Memory B cell (primary cell): Measurements from ENCODE around the gene PRPF8.
"Not testable (repeated sequence)": the region's sequence is repeated elsewhere in the genome, so short reads cannot be mapped to it uniquely, and the experiment has no call there.

Source experiments
- ATAC-seq: fragments of 150-1000 bp; cut with Tn5 transposase; 2 replicates; pipeline ENCODE4 v1.10.0; 2021; ENCODE audit warnings: low read depth, mild to moderate bottlenecking, moderate library complexity
- DNase-seq, 2 donors: peaks; one replicate each; pipeline ENCODE4 v3.0.0; 2022; ENCODE audit warnings: low spot score in 2 of 2
- H3K27ac Mint-ChIP-seq: one replicate; pipeline ENCODE4 v1.8.0; 2022; ENCODE audit warnings: mild to moderate bottlenecking, moderate library complexity, mixed read lengths
- H3K27me3 Mint-ChIP-seq: one replicate; pipeline ENCODE4 v1.8.0; 2022; ENCODE audit warnings: mixed read lengths
- H3K36me3 Mint-ChIP-seq: one replicate; pipeline ENCODE4 v1.8.0; 2022; ENCODE audit warnings: mild to moderate bottlenecking, mixed read lengths
- H3K4me1 Mint-ChIP-seq: one replicate; pipeline ENCODE4 v1.8.0; 2022; ENCODE audit warnings: mixed read lengths
- H3K4me3 Mint-ChIP-seq: one replicate; pipeline ENCODE4 v1.8.0; 2022; ENCODE audit warnings: mild to moderate bottlenecking, moderate library complexity, mixed read lengths
- H3K9me3 Mint-ChIP-seq: one replicate; pipeline ENCODE4 v1.8.0; 2022; ENCODE audit warnings: mixed read lengths

Gene PRPF8

DNA sequence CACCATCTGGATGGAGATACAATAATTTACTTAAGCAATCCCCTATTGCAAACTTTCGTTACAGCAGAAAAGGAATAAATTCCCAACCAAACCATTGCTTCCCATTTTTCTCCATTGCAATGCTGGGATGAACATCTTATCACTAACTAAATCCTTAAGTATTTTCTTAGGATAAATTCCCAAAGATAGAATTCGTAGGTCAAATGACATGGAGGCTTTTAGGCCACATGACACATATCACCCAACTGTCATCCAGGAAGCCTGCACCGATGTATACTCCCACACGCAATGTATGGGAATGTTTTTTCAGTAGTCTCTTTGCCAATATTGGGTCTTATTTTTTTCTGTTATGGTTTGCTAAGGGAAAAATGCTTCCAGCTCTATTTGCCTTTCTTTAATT, 27.1 kb upstream of the PRPF8 start:
- no peak for DNase-seq
- Mint-ChIP-seq H3K4me3 (no peak overlapping the region), H3K36me3 (no peaks in the 10 kb centered on the region), H3K4me1 (peaks cover 12% of the 10 kb centered on the region), H3K9me3 (no peaks in the 10 kb centered on the region), H3K27me3 (peaks cover 24% of the 10 kb centered on the region), H3K27ac (no peak overlapping the region)
- ATAC-seq: no peak

DNA sequence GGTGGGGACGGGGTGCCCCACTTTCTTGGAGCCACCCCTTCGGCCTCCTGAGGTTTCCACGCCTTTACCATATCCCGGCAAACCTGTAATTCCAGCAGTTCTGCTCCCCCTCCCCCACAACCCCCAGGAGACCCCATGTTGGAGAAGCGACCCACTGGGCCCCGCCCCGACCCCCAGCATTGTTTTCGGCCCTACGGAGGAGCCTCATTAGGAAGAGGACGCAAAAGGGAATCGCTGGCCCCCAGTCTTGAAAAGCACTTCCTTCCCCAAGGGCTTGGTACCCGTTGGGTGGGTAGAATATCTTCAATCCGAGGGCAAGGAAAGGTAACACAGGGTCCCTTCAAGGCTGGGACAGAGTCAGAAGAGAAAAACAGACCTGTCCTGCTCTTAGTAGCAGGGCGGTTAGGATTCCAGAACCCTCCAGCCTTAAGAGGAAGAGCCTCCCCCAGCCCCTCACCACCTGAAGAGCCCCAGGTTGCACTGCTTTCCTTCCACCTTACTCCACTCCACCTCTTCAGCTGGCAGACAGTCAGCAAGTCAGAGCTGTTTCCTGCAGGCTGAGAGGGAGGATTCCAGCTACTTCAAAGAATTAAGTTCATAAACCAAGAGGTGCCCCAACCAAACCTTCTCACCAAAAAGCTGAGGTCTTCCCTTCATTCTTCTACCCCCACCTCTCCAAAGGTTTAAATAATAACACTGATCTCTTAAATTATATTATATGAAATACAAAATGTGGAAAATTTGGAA, 26.3 kb upstream of the PRPF8 start:
- Mint-ChIP-seq H3K9me3 (no peaks in the 10 kb centered on the region), H3K4me1 (peaks cover 11% of the 10 kb centered on the region), H3K27ac (no peak overlapping the region), H3K36me3 (no peaks in the 10 kb centered on the region), H3K4me3 (peak overlapping the region; percentile 58), H3K27me3 (peaks cover 24% of the 10 kb centered on the region)
- no peak for ATAC-seq
- DNase-seq: no peak

DNA sequence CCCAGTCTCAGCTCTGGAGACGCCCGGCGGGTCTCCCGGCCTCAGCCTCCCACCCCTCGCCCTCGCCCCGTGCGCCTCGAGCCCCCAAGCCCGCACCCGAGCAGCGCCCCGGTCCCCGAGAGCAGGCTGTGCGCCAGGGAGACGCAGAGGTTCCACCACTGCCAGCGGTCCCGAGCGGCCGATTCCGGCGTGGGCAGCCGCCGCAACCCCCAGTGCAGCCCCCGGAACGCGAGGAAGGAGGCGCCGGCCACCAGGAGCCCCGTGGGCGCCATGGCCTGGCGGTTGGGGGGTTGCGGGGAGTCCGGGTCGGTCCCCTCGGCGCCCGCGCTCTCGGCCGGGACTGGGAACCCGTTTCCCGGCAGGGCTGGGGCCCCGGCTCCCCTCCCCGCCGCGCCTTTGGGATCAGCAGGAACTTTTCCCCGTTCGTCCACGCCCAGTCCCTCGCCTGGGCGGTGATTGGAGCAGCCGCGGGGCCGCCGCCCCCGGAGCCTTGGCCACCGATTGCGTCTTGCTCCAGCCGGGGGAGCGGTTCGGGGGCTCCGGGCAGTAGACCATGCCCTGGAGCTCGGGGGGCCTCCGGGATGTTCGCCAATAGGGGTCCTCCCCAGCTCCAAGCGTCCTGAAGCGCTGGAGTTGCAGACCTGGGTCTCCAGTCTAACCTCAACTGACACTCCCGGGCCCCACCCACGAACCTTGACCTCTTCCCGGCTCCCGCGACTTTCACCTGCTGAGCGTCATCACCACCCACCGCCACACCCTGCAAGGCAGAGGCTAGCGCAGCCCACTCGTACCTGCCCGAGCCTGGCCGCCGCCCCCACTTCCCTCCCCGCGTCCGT, 25.5 kb upstream of the PRPF8 start, which contains the start of gene TLCD2:
Gene TLCD2, minus strand, starts transcription at position 407 of the 836 bp plus-strand sequence. Its CDS starts 135 bp downstream, at position 272.
- H3K36me3 Mint-ChIP-seq: no peaks in the 10 kb centered on the region
- no peak within 1 kb of the TSS for H3K27ac Mint-ChIP-seq
- no peaks in the 10 kb centered on the region for H3K9me3 Mint-ChIP-seq
- H3K4me3 Mint-ChIP-seq: peak within 1 kb of the TSS; percentile 58
- peak in 1 of 2 donors; percentile 34 for DNase-seq
- peaks cover 10% of the 10 kb centered on the region for H3K4me1 Mint-ChIP-seq
- H3K27me3 Mint-ChIP-seq: peaks cover 27% of the 10 kb centered on the region
- peak; percentile 48 for ATAC-seq

DNA sequence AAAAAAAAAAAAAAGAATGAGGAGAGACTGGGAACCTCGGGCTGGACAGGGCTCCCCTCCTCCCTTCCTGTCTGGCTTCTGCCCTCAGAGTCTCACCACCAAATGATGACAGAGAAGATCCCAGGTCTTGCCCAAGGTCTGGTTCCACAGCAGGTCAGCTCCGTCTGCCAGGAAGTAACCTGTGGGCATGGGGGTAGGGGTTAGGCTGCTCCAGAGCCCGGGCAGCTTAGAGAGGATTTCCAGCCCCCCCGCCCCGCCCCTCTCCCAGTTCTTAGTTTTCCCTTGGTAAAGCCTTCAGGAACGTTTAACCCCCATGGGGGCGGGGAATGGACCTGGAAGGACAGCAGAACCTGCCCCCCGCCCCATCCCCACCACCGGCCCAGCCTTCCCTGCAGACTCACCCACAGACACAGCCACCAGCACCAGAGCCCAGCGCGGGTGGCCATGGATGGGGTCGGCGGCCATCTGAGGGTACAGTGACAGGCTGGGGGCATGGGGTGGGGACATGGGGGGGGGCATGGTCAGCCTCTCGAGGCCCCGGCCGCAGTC, 24.8 kb upstream of the PRPF8 start:
- H3K27ac Mint-ChIP-seq: no peak overlapping the region
- no peak for ATAC-seq
- no peaks in the 10 kb centered on the region for H3K36me3 Mint-ChIP-seq
- peak overlapping the region; percentile 30 for H3K4me3 Mint-ChIP-seq
- H3K27me3 Mint-ChIP-seq: peaks cover 28% of the 10 kb centered on the region
- peaks cover 7% of the 10 kb centered on the region for H3K4me1 Mint-ChIP-seq
- H3K9me3 Mint-ChIP-seq: no peaks in the 10 kb centered on the region
- DNase-seq: no peak

DNA sequence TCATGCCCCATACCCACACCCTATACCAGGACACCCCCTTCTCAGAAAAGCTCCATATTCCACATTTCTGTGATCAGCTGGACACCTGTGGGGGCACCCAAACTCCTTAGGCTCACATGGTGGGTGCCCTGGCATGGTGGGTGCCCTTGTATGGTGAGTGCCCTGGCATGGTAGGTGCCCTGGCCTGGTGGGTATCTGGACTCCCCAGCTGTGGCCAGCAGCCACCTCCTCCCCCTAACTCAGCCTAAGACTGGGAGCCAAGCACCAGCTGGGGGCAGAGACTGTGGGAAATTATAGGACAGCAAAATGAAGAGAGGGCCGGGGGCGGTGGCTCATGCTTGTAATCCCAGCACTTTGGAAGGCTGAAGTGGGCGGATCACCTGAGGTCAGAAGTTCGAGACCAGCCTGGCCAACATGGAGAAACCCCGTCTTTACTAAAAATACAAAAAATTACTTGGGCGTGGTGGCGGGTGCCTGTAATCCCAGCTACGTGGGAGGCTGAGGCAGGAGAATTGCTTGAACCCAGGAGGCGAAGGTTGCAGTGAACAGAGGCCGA, 24.2 kb upstream of the PRPF8 start:
- not testable (repeated sequence) for DNase-seq, H3K9me3 Mint-ChIP-seq, ATAC-seq, H3K27ac Mint-ChIP-seq, H3K4me1 Mint-ChIP-seq, H3K36me3 Mint-ChIP-seq
- Mint-ChIP-seq H3K27me3 (peaks cover 26% of the 10 kb centered on the region), H3K4me3 (peak overlapping the region; percentile 53)

DNA sequence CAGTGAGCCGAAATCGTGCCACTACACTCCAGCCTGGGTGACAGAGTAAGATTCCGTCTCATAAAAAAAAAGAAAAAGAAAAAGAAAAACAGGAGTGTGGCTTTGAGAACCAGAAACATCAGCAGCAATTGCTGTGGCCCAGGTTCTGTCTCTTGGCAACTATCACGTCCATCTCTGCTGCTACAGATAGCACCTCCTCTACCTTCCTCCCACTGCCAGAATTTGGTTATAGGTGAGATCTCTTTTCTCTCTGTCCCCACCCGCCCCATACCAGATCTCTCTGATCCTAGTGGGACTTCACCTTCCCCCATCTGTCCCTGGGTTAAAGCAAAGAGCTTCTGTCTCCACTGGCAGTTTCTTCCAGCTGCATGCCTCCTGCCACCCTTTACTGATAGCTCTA, 22.4 kb upstream of the PRPF8 start:
- Mint-ChIP-seq H3K4me3 (no peak overlapping the region), H3K9me3 (no peaks in the 10 kb centered on the region), H3K4me1 (peaks cover 4% of the 10 kb centered on the region), H3K27ac (no peak overlapping the region), H3K27me3 (peaks cover 28% of the 10 kb centered on the region), H3K36me3 (no peaks in the 10 kb centered on the region)
- ATAC-seq (no peak), DNase-seq (no peak)

DNA sequence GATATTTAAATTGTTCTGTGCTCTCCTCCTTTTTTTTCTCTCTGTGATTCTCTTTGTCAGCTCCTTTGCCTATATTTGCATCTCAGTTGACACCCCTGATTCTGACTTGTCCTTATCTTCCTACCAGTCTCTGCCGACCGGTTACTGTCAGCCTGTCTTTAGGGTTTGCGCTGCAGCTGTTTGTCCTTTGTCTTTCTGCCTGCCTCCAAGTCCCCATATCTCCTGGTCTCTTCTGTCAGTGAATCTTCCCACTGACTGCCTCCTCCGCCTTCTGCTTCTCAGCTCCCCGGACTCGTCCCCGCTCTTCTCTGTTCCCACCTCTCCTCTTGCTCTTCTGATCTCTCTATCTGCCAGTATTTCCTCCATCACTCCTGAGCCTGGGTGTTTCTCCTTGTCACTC, 20.3 kb upstream of the PRPF8 start:
- DNase-seq: no peak
- Mint-ChIP-seq H3K27me3 (peaks cover 19% of the 10 kb centered on the region), H3K9me3 (no peaks in the 10 kb centered on the region), H3K27ac (no peak overlapping the region), H3K4me3 (no peak overlapping the region), H3K4me1 (no peaks in the 10 kb centered on the region), H3K36me3 (no peaks in the 10 kb centered on the region)
- ATAC-seq: no peak

DNA sequence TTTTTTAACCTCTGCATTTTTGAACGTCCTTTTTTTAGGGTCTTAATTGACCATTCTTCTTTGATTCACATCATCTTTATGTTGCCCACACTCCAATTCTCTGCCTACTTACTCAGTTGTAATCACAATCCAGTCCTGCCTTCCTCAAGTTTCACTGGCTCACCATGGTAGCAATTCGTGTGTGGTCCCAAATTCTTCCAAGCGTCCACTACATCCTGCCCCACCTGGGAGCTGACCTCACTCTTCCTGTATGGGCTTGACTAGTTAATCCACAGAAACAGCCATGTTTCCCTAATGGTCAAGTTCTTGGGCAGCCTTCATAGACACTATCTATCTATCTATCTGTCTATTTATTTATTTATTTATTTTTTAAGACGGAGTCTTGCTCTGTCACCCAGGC, 18.4 kb upstream of the PRPF8 start:
- H3K4me3 Mint-ChIP-seq: no peak overlapping the region
- no peak for DNase-seq
- no peaks in the 10 kb centered on the region for H3K9me3 Mint-ChIP-seq
- no peaks in the 10 kb centered on the region for H3K4me1 Mint-ChIP-seq
- no peak overlapping the region for H3K27ac Mint-ChIP-seq
- H3K27me3 Mint-ChIP-seq: peaks cover 17% of the 10 kb centered on the region
- no peaks in the 10 kb centered on the region for H3K36me3 Mint-ChIP-seq
- ATAC-seq: no peak

DNA sequence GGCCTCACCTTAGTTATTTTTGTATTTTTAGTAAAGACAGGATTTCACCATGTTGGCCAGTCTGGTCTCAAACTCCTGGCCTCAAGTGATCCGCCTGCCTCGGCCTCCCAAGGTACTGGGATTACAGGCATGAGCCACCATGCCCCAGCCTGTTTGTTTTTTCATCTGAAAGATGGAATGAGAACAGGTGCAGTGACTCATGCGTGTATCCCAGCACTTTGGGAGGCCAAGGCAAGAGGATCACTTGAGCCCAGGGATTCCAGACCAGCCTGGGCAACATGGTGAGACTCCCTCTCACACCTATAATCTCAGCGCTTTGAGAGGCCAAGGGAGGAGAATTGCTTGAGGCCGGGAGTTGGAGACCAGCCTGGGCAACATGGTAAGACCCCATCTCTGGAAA, 15.2 kb upstream of the PRPF8 start:
- H3K27ac Mint-ChIP-seq, H3K27me3 Mint-ChIP-seq, ATAC-seq, H3K4me1 Mint-ChIP-seq, H3K9me3 Mint-ChIP-seq, DNase-seq, H3K4me3 Mint-ChIP-seq, H3K36me3 Mint-ChIP-seq: not testable (repeated sequence)

DNA sequence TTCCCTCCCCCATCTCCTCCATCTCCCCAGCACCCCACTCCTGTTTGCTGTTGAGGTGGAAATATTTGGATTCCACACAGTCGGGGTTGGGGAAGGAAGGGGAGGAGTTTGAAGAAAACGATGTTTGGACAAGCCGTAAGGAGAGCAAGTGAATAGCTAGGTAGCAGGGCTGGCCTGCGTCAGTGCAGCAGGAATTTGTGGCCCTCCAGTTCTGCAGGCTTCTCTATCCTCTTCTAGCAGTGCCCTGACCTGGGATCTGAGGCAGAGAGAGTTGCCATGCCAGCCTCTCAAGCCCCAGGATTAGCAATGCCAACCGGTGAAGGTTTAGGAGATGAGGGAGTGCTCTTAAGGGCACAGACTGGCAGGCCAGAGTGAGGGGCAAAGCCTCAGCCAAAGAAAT, 13.0 kb upstream of the PRPF8 start:
- no peak for ATAC-seq
- Mint-ChIP-seq H3K27me3 (peaks cover 5% of the 10 kb centered on the region), H3K36me3 (no peaks in the 10 kb centered on the region), H3K9me3 (peaks cover under 1% of the 10 kb centered on the region), H3K27ac (no peak overlapping the region), H3K4me3 (no peak overlapping the region), H3K4me1 (no peaks in the 10 kb centered on the region)
- DNase-seq: no peak

DNA sequence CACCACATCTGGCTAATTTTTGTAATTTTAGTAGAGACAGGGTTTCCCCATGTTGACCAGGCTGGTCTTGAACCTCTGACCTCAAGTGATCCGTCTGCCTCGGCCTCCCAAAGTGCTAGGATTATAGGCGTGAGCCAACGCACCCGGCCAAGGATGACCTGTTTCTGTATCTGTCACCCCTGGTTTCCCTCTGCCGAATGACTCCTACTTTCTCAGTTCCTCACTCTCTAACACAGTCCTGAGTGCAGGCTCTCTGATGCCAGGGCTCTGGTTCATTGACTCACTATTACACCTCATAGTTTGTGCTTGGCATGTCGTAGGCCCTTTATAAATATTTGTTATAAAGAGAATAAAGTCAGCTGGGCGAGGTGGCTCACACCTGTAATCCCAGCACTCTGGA, 10.7 kb upstream of the PRPF8 start:
- no peaks in the 10 kb centered on the region for H3K4me1 Mint-ChIP-seq
- DNase-seq (no peak), ATAC-seq (peak; percentile 34)
- peaks cover 10% of the 10 kb centered on the region for H3K27me3 Mint-ChIP-seq
- no peak overlapping the region for H3K27ac Mint-ChIP-seq
- peaks cover 2% of the 10 kb centered on the region for H3K36me3 Mint-ChIP-seq
- H3K4me3 Mint-ChIP-seq: no peak overlapping the region
- peaks cover 4% of the 10 kb centered on the region for H3K9me3 Mint-ChIP-seq

DNA sequence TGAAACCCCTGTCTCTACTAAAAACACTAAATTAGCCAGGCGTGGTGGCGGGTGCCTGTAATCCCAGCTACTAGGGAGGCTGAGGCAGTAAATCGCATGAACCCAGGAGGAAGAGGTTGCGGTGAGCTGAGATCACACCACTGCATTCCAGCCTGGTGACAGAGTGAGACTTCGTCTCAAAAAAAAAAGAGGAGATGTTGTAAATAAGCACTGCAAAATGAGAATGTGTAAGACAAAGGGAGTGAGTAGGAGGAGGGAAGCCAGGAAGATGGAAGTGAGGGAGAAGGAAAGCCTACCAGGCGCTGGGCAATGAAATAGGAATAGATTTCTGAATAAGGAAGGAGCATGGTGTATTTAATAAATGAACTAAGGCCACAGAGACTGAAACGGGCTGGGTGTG, 8.7 kb upstream of the PRPF8 start:
- H3K27ac Mint-ChIP-seq: no peak overlapping the region
- DNase-seq (no peak), ATAC-seq (no peak)
- H3K4me3 Mint-ChIP-seq: no peak overlapping the region
- peaks cover 4% of the 10 kb centered on the region for H3K9me3 Mint-ChIP-seq
- no peaks in the 10 kb centered on the region for H3K4me1 Mint-ChIP-seq
- H3K36me3 Mint-ChIP-seq: peaks cover 2% of the 10 kb centered on the region
- H3K27me3 Mint-ChIP-seq: peaks cover 10% of the 10 kb centered on the region

DNA sequence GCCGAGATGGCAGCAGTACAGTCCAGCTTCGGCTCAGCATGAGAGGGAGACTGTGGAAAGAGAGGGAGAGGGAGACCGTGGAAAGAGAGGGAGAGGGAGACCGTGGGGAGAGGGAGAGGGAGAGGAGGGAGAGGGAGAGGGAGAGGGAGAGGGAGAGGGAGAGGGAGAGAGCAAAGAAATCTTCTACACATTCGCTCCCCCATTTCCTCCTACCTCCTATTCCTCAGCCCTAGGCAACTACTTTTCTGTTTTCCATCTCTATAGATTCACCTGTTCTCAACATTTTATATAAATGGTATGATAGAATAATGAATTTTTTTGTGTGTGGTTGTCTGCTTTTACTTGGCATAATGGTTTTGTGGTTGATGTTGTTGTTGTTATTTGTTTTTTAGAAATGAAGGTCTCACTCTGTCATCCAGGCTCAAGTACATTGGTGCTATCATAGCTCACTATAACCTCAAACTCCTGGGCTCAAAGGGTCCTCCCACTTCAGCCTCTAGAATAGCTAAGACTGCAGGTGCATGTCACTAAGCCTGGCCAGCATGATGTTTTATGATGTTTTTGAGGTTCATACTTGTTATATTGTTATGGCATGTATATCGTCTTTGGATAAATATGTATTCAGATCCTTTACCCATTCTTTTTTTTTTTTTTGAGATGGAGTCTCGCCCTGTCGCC, 6.0 kb upstream of the PRPF8 start:
- no peak for ATAC-seq
- peaks cover 2% of the 10 kb centered on the region for H3K36me3 Mint-ChIP-seq
- peaks cover 4% of the 10 kb centered on the region for H3K9me3 Mint-ChIP-seq
- no peak overlapping the region for H3K4me3 Mint-ChIP-seq
- no peak overlapping the region for H3K27ac Mint-ChIP-seq
- DNase-seq: no peak
- H3K27me3 Mint-ChIP-seq: peaks cover 10% of the 10 kb centered on the region
- no peaks in the 10 kb centered on the region for H3K4me1 Mint-ChIP-seq

DNA sequence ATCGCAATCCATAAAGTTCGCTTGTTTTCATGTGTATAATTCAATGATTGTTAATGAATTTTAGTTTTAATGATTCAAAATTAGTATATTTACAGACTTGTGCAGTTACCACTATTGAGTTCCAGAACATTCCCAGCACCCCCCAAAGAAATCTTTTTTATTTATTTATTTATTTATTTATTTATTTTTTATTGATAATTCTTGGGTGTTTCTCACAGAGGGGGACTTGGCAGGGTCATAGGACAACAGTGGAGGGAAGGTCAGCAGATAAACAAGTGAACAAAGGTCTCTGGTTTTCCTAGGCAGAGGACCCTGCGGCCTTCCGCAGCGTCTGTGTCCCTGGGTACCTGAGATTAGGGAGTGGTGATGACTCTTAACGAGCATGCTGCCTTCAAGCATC, 3.7 kb upstream of the PRPF8 start:
- ATAC-seq, H3K36me3 Mint-ChIP-seq, H3K4me3 Mint-ChIP-seq, H3K27ac Mint-ChIP-seq, H3K27me3 Mint-ChIP-seq, DNase-seq, H3K9me3 Mint-ChIP-seq: not testable (repeated sequence)
- peaks cover 13% of the 10 kb centered on the region for H3K4me1 Mint-ChIP-seq
